HL-60 (cell line): ENCODE measurements around the gene ANKRD13D.
A peak's percentile ranks its signal among the peaks of the same experiment; 100 is the strongest.

Source experiments
- DNase-seq, 2 experiments: peaks; one replicate each; pipeline ENCODE4 v3.0.0-alpha.2; 2010 to 2020; ENCODE audit warnings: low read depth in 1 of 2, low spot score in 1 of 2
- H3K27ac ChIP-seq: fragments of 250-450 bp; sonication (Bioruptor Pico); replicated peaks from 2 replicates; pipeline ENCODE4 v1.5.1; 2020; ENCODE audit warnings: mild to moderate bottlenecking, moderate library complexity
- H3K27me3 ChIP-seq: fragments of 250-450 bp; sonication (Bioruptor Pico); 2 replicates; pipeline ENCODE4 v1.5.1; 2021; ENCODE audit warnings: mild to moderate bottlenecking, moderate library complexity; ENCODE audit not compliant: insufficient read depth, poor library complexity, severe bottlenecking
- H3K4me3 ChIP-seq: replicated peaks from 2 replicates; pipeline ENCODE4 v1.5.1; 2011; ENCODE audit warnings: mild to moderate bottlenecking, control low read depth, low read length; ENCODE audit not compliant: insufficient read depth
- GABPA ChIP-seq: IDR thresholded peaks from 2 replicates; pipeline ENCODE4 v1.6.1; 2012; ENCODE audit warnings: low read depth
- POLR2AphosphoS5 ChIP-seq: IDR thresholded peaks from 2 replicates; pipeline ENCODE4 v1.6.1; 2012; ENCODE audit warnings: low read depth
- SPI1 ChIP-seq: IDR thresholded peaks from 2 replicates; pipeline ENCODE4 v1.6.1; 2012; ENCODE audit warnings: low read depth, mild to moderate bottlenecking, borderline replicate concordance
- TF ChIP-seq, protein P1 (sequence below): IDR thresholded peaks from one replicate; pipeline ENCODE4 v1.5.1; 2011; ENCODE audit warnings: low read length, control low read depth, inconsistent platforms; ENCODE audit not compliant: insufficient read depth
- TF ChIP-seq, protein P2 (sequence below): IDR thresholded peaks from 2 replicates; pipeline ENCODE4 v1.6.1; 2012; ENCODE audit warnings: low read depth; ENCODE audit not compliant: insufficient replicate concordance

Gene ANKRD13D

DNA sequence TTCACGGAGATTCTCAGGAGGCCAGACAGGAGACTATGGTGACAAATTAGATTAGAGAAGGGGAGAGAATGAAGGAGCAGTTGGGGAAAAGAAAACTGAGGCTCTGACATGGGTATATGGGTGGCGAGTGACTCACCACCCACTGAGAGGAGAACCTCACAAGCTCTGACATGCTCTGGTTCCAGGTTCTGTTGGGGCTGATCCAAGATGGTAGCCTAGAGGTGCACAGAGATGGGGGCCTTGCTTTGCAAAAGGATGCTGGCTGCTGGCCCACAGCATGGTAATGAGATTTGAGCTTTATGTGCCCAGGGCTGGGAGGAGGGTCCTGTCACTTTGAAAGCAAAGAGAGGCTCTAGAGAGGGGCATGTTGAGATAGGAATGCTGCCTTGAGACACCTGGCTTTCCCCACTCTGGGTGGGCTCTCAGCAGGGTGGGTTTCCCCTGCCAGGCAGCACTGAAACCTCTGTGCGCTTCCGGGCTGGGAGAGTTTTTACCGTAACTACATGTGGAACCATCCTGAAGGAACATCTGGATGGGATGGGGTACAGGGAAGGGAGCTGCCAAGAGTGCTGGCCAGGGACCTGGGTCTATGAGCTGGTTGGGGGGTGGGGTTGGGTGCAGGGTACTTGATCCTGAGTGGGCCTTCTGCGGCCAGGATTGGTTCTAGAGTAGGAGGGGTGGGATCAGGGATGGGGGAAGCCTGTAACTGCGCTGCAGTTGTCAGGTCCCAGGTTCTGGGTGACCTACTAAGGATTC is 24.0 kb upstream of the ANKRD13D start:
- no peak for DNase-seq
- Histone ChIP-seq H3K27ac (no peak overlapping the region), H3K27me3 (no peaks in the 10 kb centered on the region), H3K4me3 (no peak overlapping the region)
- TF ChIP-seq, protein P1, sequence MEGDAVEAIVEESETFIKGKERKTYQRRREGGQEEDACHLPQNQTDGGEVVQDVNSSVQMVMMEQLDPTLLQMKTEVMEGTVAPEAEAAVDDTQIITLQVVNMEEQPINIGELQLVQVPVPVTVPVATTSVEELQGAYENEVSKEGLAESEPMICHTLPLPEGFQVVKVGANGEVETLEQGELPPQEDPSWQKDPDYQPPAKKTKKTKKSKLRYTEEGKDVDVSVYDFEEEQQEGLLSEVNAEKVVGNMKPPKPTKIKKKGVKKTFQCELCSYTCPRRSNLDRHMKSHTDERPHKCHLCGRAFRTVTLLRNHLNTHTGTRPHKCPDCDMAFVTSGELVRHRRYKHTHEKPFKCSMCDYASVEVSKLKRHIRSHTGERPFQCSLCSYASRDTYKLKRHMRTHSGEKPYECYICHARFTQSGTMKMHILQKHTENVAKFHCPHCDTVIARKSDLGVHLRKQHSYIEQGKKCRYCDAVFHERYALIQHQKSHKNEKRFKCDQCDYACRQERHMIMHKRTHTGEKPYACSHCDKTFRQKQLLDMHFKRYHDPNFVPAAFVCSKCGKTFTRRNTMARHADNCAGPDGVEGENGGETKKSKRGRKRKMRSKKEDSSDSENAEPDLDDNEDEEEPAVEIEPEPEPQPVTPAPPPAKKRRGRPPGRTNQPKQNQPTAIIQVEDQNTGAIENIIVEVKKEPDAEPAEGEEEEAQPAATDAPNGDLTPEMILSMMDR, result no peak
- no peak for TF ChIP-seq SPI1
- no peak for TF ChIP-seq POLR2AphosphoS5
- TF ChIP-seq, protein P2, sequence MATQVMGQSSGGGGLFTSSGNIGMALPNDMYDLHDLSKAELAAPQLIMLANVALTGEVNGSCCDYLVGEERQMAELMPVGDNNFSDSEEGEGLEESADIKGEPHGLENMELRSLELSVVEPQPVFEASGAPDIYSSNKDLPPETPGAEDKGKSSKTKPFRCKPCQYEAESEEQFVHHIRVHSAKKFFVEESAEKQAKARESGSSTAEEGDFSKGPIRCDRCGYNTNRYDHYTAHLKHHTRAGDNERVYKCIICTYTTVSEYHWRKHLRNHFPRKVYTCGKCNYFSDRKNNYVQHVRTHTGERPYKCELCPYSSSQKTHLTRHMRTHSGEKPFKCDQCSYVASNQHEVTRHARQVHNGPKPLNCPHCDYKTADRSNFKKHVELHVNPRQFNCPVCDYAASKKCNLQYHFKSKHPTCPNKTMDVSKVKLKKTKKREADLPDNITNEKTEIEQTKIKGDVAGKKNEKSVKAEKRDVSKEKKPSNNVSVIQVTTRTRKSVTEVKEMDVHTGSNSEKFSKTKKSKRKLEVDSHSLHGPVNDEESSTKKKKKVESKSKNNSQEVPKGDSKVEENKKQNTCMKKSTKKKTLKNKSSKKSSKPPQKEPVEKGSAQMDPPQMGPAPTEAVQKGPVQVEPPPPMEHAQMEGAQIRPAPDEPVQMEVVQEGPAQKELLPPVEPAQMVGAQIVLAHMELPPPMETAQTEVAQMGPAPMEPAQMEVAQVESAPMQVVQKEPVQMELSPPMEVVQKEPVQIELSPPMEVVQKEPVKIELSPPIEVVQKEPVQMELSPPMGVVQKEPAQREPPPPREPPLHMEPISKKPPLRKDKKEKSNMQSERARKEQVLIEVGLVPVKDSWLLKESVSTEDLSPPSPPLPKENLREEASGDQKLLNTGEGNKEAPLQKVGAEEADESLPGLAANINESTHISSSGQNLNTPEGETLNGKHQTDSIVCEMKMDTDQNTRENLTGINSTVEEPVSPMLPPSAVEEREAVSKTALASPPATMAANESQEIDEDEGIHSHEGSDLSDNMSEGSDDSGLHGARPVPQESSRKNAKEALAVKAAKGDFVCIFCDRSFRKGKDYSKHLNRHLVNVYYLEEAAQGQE, result no peak
- TF ChIP-seq GABPA, result no peak

DNA sequence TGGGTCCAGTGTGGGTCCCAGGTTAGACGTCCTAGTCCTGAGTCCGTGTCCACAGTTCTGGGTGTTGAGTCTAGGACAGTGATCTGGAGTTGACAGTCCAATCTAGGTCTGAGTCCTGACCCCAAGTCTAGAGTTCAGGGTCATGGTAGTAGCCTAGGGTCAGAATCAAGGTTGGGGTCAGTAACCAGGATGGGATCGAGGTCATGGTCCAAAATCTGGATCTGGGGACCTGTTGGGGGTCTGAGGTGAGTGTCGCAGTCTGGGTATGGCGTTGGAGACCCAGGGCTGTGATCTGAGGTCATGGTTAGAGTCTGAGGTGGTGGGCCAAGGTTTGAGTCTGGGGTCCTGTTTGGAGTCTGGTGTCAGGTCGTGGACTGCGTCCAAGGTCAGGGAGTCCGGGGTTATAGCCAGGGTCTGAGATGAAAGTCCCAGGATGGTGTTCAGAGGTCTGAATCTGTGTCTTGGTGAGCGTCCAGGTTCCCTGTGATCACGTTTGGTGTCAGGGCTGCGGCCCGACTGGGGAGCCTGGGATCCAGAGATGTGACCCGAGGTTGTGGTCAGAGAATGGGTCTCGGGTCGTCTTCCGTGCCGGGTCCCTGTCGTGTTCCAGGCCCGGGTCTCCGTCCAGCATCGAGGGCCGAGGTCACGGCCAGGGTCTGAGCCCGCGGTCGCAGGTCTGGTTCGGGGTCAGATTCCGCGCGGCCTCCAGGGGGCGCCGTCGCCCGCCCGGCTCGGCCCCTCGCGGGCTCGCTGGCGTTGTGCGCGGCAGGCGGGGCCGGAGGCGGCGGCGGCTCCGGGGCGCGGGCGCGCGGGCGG is 23.3 kb upstream of the ANKRD13D start:
- TF ChIP-seq POLR2AphosphoS5 (no peak), SPI1 (no peak), GABPA (no peak)
- TF ChIP-seq, protein P2, result no peak
- TF ChIP-seq, protein P1, result peak; percentile 28
- Histone ChIP-seq H3K27me3 (no peaks in the 10 kb centered on the region), H3K4me3 (no peak overlapping the region), H3K27ac (peak overlapping the region; percentile 58)
- peak in 1 of 2 experiments; percentile 61 for DNase-seq

DNA sequence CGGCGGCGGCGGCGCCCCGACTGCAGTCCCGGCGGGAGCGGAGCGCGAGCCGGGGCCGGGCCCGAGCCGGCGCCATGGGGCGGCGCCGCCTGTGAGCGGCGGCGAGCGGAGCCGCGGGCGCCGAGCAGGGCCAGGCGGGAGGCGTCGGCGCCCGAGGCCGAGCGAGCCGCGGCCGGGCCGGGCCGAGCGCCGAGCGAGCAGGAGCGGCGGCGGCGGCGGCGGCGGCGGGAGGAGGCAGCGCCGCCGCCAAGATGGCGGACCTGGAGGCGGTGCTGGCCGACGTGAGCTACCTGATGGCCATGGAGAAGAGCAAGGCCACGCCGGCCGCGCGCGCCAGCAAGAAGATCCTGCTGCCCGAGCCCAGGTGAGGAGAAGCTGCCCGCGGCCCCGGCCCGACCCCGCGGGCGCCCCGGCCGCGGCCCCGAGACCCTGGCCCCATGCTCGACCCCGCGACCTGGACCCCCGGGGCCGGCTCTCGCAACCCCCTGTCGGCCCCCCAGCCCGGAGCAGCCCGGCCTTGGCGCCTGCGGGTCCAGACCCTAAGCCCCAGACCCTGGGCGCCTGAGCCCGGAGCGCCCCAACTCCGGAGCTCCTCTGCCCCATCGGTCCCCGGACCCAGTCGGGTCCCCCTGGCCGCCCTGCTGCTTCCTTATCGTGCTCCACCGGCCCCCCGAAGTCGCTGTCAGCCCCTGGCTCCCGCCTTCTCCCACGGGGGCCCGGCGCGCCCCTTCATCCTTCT is 22.5 kb upstream of the ANKRD13D start, which contains the start of gene GRK2:
Gene GRK2, plus strand, starts transcription at position 25 of the 739 bp plus-strand sequence. Its CDS starts 227 bp downstream, at position 252.
- peak within 1 kb of the TSS; percentile 67 for H3K4me3 ChIP-seq
- DNase-seq, result peak in 1 of 2 experiments; percentile 53
- no peaks in the 10 kb centered on the region for H3K27me3 ChIP-seq
- TF ChIP-seq POLR2AphosphoS5 (no peak; the same call in 1 of the 2 replicates), GABPA (no peak), SPI1 (no peak)
- TF ChIP-seq, protein P2, result peak; percentile 41
- TF ChIP-seq, protein P1, result no peak
- H3K27ac ChIP-seq, result peak within 1 kb of the TSS; percentile 100
